ENCODE data around the gene HEXD. TPM values are rescaled to one million over a fixed set of nuclear protein-coding genes. Genes with fewer than 3 reads are reported as not detected.

HEXD gene
- total RNA-seq, 4 donors from 2014 or later = 13.9 to 31.9 (median 19.1) TPM

GRCh38 chr17:82483204-82483660 lies 65.1 kb downstream of the HEXD start:
- ATAC-seq = no peak
- Histone ChIP-seq H3K9me3 (no peaks in the 10 kb centered on the region), H3K36me3 (peaks cover 0 to 100% of the 10 kb centered on the region in 2 donors), H3K27me3 (no peaks in the 10 kb centered on the region), H3K27ac (no peak overlapping the region), H3K4me1 (peaks cover 0 to 18% (median 0%) of the 10 kb centered on the region in 3 donors), H3K4me3 (no peak overlapping the region)
- WGBS, 2 donors (ENCODE audit: low coverage in 1 of 2) = 75 to 97% methylated on average over 6 of the region's 6 CpGs
- no peak for TF ChIP-seq EP300 (IDR thresholded peaks at IDR 0.05)
- no peak for TF ChIP-seq POLR2AphosphoS5 (IDR thresholded peaks at IDR 0.05)
- no peak for TF ChIP-seq CTCF (IDR thresholded peaks at IDR 0.05)
- no peak for TF ChIP-seq POLR2A (IDR thresholded peaks at IDR 0.05)

GRCh38 chr17:82483836-82484235 lies 65.7 kb downstream of the HEXD start:
- WGBS, 2 donors (ENCODE audit: low coverage in 1 of 2) = no CpG with 5 or more reads among the region's 9 CpGs
- Histone ChIP-seq H3K4me1 (peaks cover 0 to 24% (median 0%) of the 10 kb centered on the region in 3 donors), H3K9me3 (no peaks in the 10 kb centered on the region), H3K4me3 (no peak overlapping the region), H3K27ac (no peak overlapping the region), H3K36me3 (peaks cover 0 to 100% of the 10 kb centered on the region in 2 donors), H3K27me3 (no peaks in the 10 kb centered on the region)
- TF ChIP-seq CTCF (IDR thresholded peaks at IDR 0.05) = no peak
- TF ChIP-seq POLR2AphosphoS5 (IDR thresholded peaks at IDR 0.05) = no peak
- TF ChIP-seq POLR2A (IDR thresholded peaks at IDR 0.05) = no peak
- no peak for TF ChIP-seq EP300 (IDR thresholded peaks at IDR 0.05)
- no peak for ATAC-seq

- peaks cover 0 to 22% (median 4%) of the 10 kb centered on the region in 3 donors for H3K4me1 ChIP-seq
- H3K27me3 ChIP-seq = no peaks in the 10 kb centered on the region
- peaks cover 0 to 79% of the 10 kb centered on the region in 2 donors for H3K36me3 ChIP-seq
- H3K4me3 ChIP-seq = no peak overlapping the region
- ATAC-seq = no peak
- H3K27ac ChIP-seq = no peak overlapping the region
- whole genome bisulfite sequencing, 2 donors (ENCODE audit: low coverage in 1 of 2) = 77% methylated on average over 3 of the region's 13 CpGs; no CpG with 5 or more reads in 1 of the 2 donors
- TF ChIP-seq POLR2AphosphoS5 (IDR thresholded peaks at IDR 0.05) (no peak), CTCF (IDR thresholded peaks at IDR 0.05) (no peak), POLR2A (IDR thresholded peaks at IDR 0.05) (no peak), EP300 (IDR thresholded peaks at IDR 0.05) (no peak)
- no peaks in the 10 kb centered on the region for H3K9me3 ChIP-seq
Observed at GRCh38 chr17:82486231-82487094, 68.3 kb downstream of the HEXD start.

GRCh38 chr17:82487910-82488309 lies 69.8 kb downstream of the HEXD start:
- Histone ChIP-seq H3K27ac (peak overlapping the region in 3 of 4 donors; percentile 20 to 76 (median 73)), H3K27me3 (no peaks in the 10 kb centered on the region), H3K9me3 (no peaks in the 10 kb centered on the region), H3K4me1 (peaks cover 0 to 27% (median 4%) of the 10 kb centered on the region in 3 donors), H3K4me3 (no peak overlapping the region), H3K36me3 (peaks cover 0 to 65% of the 10 kb centered on the region in 2 donors)
- TF ChIP-seq POLR2AphosphoS5 (IDR thresholded peaks at IDR 0.05) (no peak), POLR2A (IDR thresholded peaks at IDR 0.05) (no peak), EP300 (IDR thresholded peaks at IDR 0.05) (no peak), CTCF (IDR thresholded peaks at IDR 0.05) (no peak)
- no peak for ATAC-seq
- 74 to 77% methylated on average over 3 of the region's 14 CpGs for WGBS, 2 donors (ENCODE audit: low coverage in 1 of 2)
